ENCODE data around the gene LIPA. TPM values are rescaled to one million over a fixed set of nuclear protein-coding genes. Genes with fewer than 3 reads are reported as not detected.

LIPA gene
- total and polyA plus RNA-seq, 9 of the 15 experiments (the other 6 are each of a cell fraction or from before 2014, with no cell fraction given), result 0.07 to 0.40 (median 0.15) TPM; not detected in 1

GRCh38 chr10:89216056-89216455, 35.5 kb downstream of the LIPA start:
- no peaks in the 10 kb centered on the region for H3K9me1 ChIP-seq (ENCODE audit: control insufficient read depth, insufficient read depth, low read length)
- no peaks in the 10 kb centered on the region for H3K9me3 ChIP-seq (replicated peaks; ENCODE audit: control insufficient read depth, insufficient read depth, low read depth, low read length)
- H2AFZ ChIP-seq (ENCODE audit: low read depth, low read length), result no peak overlapping the region
- TF ChIP-seq GTF2A2 (tag; IDR thresholded peaks at IDR 0.05) (no peak), ZNF174 (CRISPR knock-in tag; IDR thresholded peaks at IDR 0.05) (no peak)
- H3K4me3 ChIP-seq, result no peak overlapping the region
- ChIA-PET POLR2A (no interaction called here), CTCF (ENCODE audit: low intra/inter-chr PET ratio) (interaction anchor here (1.2 to 3.4 kb wide), 4 partner anchors 187 to 348 kb away, joined by 3 to 42 read pairs (median 12); no protein-coding TSS in a partner anchor)
- no peak overlapping the region for H3K27ac ChIP-seq (ENCODE audit: extremely low read depth, low read depth, low read length)
- in situ Hi-C loops (cut with MboI) (loop anchor here (10.0 kb wide), 1 partner anchor 191 kb away; no protein-coding TSS in a partner anchor), intact Hi-C loops (cut with micrococcal nuclease) (loop anchor here (2.0 kb wide), 1 partner anchor 349 kb away; no protein-coding TSS in a partner anchor)
- no peak overlapping the region for H3K9ac ChIP-seq (ENCODE audit: insufficient read depth in 1 of 2, low read depth in 2 of 2, low read length in 2 of 2)
- FAIRE-seq (no peak), ATAC-seq (no peak), DNase-seq (ENCODE audit: extremely low read depth in 1 of 4, low spot score in 3 of 4) (no peak)
- no peaks in the 10 kb centered on the region for H4K20me1 ChIP-seq (replicated peaks; ENCODE audit: control insufficient read depth, insufficient read depth, low read length)
- no peak overlapping the region for H3K4me2 ChIP-seq (ENCODE audit: insufficient read depth, low read length)
- H3K27me3 ChIP-seq (ENCODE audit: control insufficient read depth in 2 of 2, insufficient read depth in 2 of 2, low read length in 2 of 2), result peaks cover 0 to 4% of the 10 kb centered on the region in 2 experiments; a peak in 2 of 5 replicates
- 3% methylated on average over 2 of the region's 2 CpGs for WGBS (ENCODE audit: insufficient coverage, low coverage, missing lambda C conversion rate)
- no peaks in the 10 kb centered on the region for H3K79me2 ChIP-seq (ENCODE audit: control insufficient read depth, insufficient read depth, low read length)
- no peaks in the 10 kb centered on the region for H3K4me1 ChIP-seq (replicated peaks in 1 of 2; ENCODE audit: control insufficient read depth in 2 of 2, insufficient read depth in 2 of 2, low read length in 2 of 2)
- H3K36me3 ChIP-seq (ENCODE audit: control insufficient read depth, insufficient read depth, low read length), result no peaks in the 10 kb centered on the region
- BruUV-seq (replicated peaks), result no TSS peak

- CTCF ChIA-PET (ENCODE audit: low intra/inter-chr PET ratio), result interaction anchor here (3.2 to 3.4 kb wide), 2 partner anchors 186 to 281 kb away, joined by 19 to 42 read pairs; no protein-coding TSS in a partner anchor
- in situ Hi-C loops (cut with MboI), result loop anchor here (10.0 kb wide), 1 partner anchor 191 kb away; no protein-coding TSS in a partner anchor
- TF ChIP-seq DPF2 (IDR thresholded peaks at IDR 0.05) (no peak), ZNF512 (tag; IDR thresholded peaks at IDR 0.05) (no peak), NR2C2 (CRISPR knock-in tag; IDR thresholded peaks at IDR 0.05) (no peak), NR2C2 (tag; IDR thresholded peaks at IDR 0.05) (no peak), ZNF699 (CRISPR knock-in tag; IDR thresholded peaks at IDR 0.05; ENCODE audit: insufficient replicate concordance) (no peak), ZNF23 (CRISPR knock-in tag; IDR thresholded peaks at IDR 0.05) (no peak), MEIS2 (IDR thresholded peaks at IDR 0.05; ENCODE audit: partially characterized antibody) (no peak), ZNF165 (CRISPR knock-in tag; IDR thresholded peaks at IDR 0.05; ENCODE audit: borderline replicate concordance) (no peak), ZNF384 (IDR thresholded peaks at IDR 0.05; ENCODE audit: low read depth, low read length) (no peak), ZNF224 (CRISPR knock-in tag; IDR thresholded peaks at IDR 0.05) (no peak), ZNF146 (CRISPR knock-in tag; IDR thresholded peaks at IDR 0.05; ENCODE audit: unreplicated experiment) (no peak), HOMEZ (CRISPR knock-in tag; IDR thresholded peaks at IDR 0.05) (no peak), KLF13 (tag; IDR thresholded peaks at IDR 0.05; ENCODE audit: borderline replicate concordance, low read depth) (no peak)
These were observed 36.1 kb downstream of the LIPA start for GRCh38 chr10:89215511-89215910.

More at GRCh38 chr10:89215511-89215910, 36.1 kb downstream of the LIPA start:
- Histone ChIP-seq H3K4me2 (ENCODE audit: insufficient read depth, low read length) (no peak overlapping the region), H3K4me1 (replicated peaks in 1 of 2; ENCODE audit: control insufficient read depth in 2 of 2, insufficient read depth in 2 of 2, low read length in 2 of 2) (no peaks in the 10 kb centered on the region), H3K9me3 (replicated peaks; ENCODE audit: control insufficient read depth, insufficient read depth, low read depth, low read length) (no peaks in the 10 kb centered on the region), H3K9ac (ENCODE audit: insufficient read depth in 1 of 2, low read depth in 2 of 2, low read length in 2 of 2) (no peak overlapping the region), H4K20me1 (replicated peaks; ENCODE audit: control insufficient read depth, insufficient read depth, low read length) (no peaks in the 10 kb centered on the region), H3K4me3 (no peak overlapping the region), H2AFZ (ENCODE audit: low read depth, low read length) (no peak overlapping the region), H3K79me2 (ENCODE audit: control insufficient read depth, insufficient read depth, low read length) (no peaks in the 10 kb centered on the region), H3K27ac (ENCODE audit: extremely low read depth, low read depth, low read length) (no peak overlapping the region), H3K9me1 (ENCODE audit: control insufficient read depth, insufficient read depth, low read length) (no peaks in the 10 kb centered on the region), H3K36me3 (ENCODE audit: control insufficient read depth, insufficient read depth, low read length) (no peaks in the 10 kb centered on the region), H3K27me3 (ENCODE audit: control insufficient read depth in 2 of 2, insufficient read depth in 2 of 2, low read length in 2 of 2) (peaks cover 0 to 4% of the 10 kb centered on the region in 2 experiments; a peak in 2 of 5 replicates)
- POLR2A ChIA-PET, result no interaction called here
- FAIRE-seq (no peak), DNase-seq (ENCODE audit: extremely low read depth in 1 of 4, low spot score in 3 of 4) (no peak), ATAC-seq (no peak)
- intact Hi-C loops (cut with micrococcal nuclease), result no loop called here
- WGBS (ENCODE audit: insufficient coverage, low coverage, missing lambda C conversion rate), result 0% methylated on average over 1 of the region's 1 CpG
- BruUV-seq (replicated peaks), result no TSS peak

Measured in K562 (cell line).